Measurements from ENCODE around the gene CTTNBP2.

- TF ChIP-seq CTCF (IDR thresholded peaks at IDR 0.05) (no peak), POLR2A (IDR thresholded peaks at IDR 0.05) (no peak)
These were observed 187.4 kb downstream of the CTTNBP2 start for GRCh38 chr7:117685795-117686194.

Data from thyroid gland (tissue), 4 donors.